Sigmoid colon (tissue), 3 donors: Measurements from ENCODE around the gene SERPIND1.

Experiments
- POLR2A ChIP-seq, 2 donors: fragments of 450-650 bp; IDR thresholded peaks; one replicate each; pipeline ENCODE4 v1.6.1; 2016; ENCODE audit warnings: antibody characterized with exemption in 2 of 2, mild to moderate bottlenecking in 2 of 2, moderate library complexity in 2 of 2
- TF ChIP-seq, protein P1 (sequence below), 4 experiments: fragments of 450-650 bp in 3 of 4; fragments of 200-600 bp in 1 of 4; IDR thresholded peaks; one replicate each; pipeline ENCODE4 v1.5.1; 2016 to 2019; ENCODE audit warnings: antibody characterized with exemption in 4 of 4, mild to moderate bottlenecking in 3 of 4, moderate library complexity in 2 of 4

- TF ChIP-seq POLR2A (IDR thresholded peaks at IDR 0.05): no peak
- TF ChIP-seq, protein P1, sequence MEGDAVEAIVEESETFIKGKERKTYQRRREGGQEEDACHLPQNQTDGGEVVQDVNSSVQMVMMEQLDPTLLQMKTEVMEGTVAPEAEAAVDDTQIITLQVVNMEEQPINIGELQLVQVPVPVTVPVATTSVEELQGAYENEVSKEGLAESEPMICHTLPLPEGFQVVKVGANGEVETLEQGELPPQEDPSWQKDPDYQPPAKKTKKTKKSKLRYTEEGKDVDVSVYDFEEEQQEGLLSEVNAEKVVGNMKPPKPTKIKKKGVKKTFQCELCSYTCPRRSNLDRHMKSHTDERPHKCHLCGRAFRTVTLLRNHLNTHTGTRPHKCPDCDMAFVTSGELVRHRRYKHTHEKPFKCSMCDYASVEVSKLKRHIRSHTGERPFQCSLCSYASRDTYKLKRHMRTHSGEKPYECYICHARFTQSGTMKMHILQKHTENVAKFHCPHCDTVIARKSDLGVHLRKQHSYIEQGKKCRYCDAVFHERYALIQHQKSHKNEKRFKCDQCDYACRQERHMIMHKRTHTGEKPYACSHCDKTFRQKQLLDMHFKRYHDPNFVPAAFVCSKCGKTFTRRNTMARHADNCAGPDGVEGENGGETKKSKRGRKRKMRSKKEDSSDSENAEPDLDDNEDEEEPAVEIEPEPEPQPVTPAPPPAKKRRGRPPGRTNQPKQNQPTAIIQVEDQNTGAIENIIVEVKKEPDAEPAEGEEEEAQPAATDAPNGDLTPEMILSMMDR (IDR thresholded peaks at IDR 0.05): no peak
These were observed 9.5 kb upstream of the SERPIND1 start for GRCh38 chr22:20764471-20764720.
